HCT116 (cell line): ENCODE data around the gene MTM1. TPM values are rescaled to one million over a fixed set of nuclear protein-coding genes. Genes with fewer than 3 reads are reported as not detected.

ENCODE experiments used
- ATAC-seq: fragments of 200-7000 bp; cut with Tn5 transposase; 2 replicates; pipeline ENCODE4 v1.9.1; 2020; ENCODE audit warnings: mild to moderate bottlenecking, moderate library complexity
- BruUV-seq: library from RNA; stranded (reverse); fragments of 400-500 nt; replicated peaks from 2 replicates; lab custom pipeline; 2021; lab: Mats Ljungman, UMichigan
- CTCF ChIA-PET: fragments of 300-600 bp; sonication (Branson Sonifier 250); formaldehyde crosslinking; loops from one replicate; lab custom pipeline; 2021; ENCODE audit warnings: antibody characterized with exemption; lab: Charles Lee
- POLR2A ChIA-PET: fragments of 300-600, 350-600 bp; sonication (Branson Sonifier 250); formaldehyde crosslinking; loops from one replicate; lab custom pipeline; 2021; ENCODE audit warnings: antibody characterized with exemption; lab: Charles Lee
- RAD21 ChIA-PET, 2 experiments: fragments of 300-600 bp; sonication (Branson Sonifier 250); formaldehyde crosslinking; loops; one replicate each; lab custom pipeline; 2023; ENCODE audit warnings: low total read pairs in 2 of 2; ENCODE audit not compliant: uncharacterized antibody in 2 of 2, unreplicated experiment in 2 of 2, low non-redundant PET in 1 of 2; lab: Charles Lee
- DNase-seq: peaks from one replicate; pipeline ENCODE4 v3.0.0-alpha.2; 2010; ENCODE audit warnings: low read depth, low spot score
- H2AFZ ChIP-seq: fragments of 200-600 bp; shearing (Covaris generic), sonication (generic); 2 replicates; pipeline ENCODE4 v1.6.1; 2017; ENCODE audit warnings: low read depth, mixed run types, mixed read lengths, antibody characterized with exemption, low read length; ENCODE audit not compliant: poor library complexity, severe bottlenecking
- H3K27ac ChIP-seq: 2 replicates; pipeline ENCODE4 v1.5.1; 2012; ENCODE audit warnings: low read depth, low read length
- H3K27me3 ChIP-seq: fragments of 200-600 bp; sonication (generic); 2 replicates; pipeline ENCODE4 v1.6.1; 2016; ENCODE audit warnings: mixed run types, low read length, mixed read lengths; ENCODE audit not compliant: insufficient read depth
- H3K36me3 ChIP-seq, 2 experiments: fragments of 200-500 bp in 1 of 2; fragments of 200-600 bp in 1 of 2; sonication (Bioruptor generic) in 1 of 2; sonication (generic) in 1 of 2; 2 replicates each; pipeline versions ENCODE4 v1.5.1 to v1.6.1; 2014 to 2016; ENCODE audit warnings: low read length in 2 of 2, inconsistent platforms in 1 of 2, mixed read lengths in 1 of 2, mixed run types in 1 of 2; ENCODE audit not compliant: insufficient read depth in 2 of 2, control insufficient read depth in 1 of 2
- H3K4me1 ChIP-seq, 2 experiments: fragments of 200-600 bp in 1 of 2; sonication (generic) in 1 of 2; 2 replicates each; pipeline versions ENCODE4 v1.5.1 to v1.6.1; 2012 to 2017; ENCODE audit warnings: low read length in 2 of 2, inconsistent platforms in 1 of 2, mild to moderate bottlenecking in 1 of 2, mixed read lengths in 1 of 2, mixed run types in 1 of 2, moderate library complexity in 1 of 2; ENCODE audit not compliant: insufficient read depth in 2 of 2, control insufficient read depth in 1 of 2
- H3K4me2 ChIP-seq: fragments of 200-600 bp; sonication (generic); 2 replicates; pipeline ENCODE4 v1.6.1; 2017; ENCODE audit warnings: mixed run types, low read length, mixed read lengths
- H3K4me3 ChIP-seq, 2 experiments: fragments of 200-600 bp in 1 of 2; sonication (generic) in 1 of 2; replicated peaks in 1 of 2; 2 replicates each; pipeline ENCODE4 v1.5.1; 2011 to 2016; ENCODE audit warnings: low read length in 2 of 2, control low read depth in 1 of 2, low read depth in 1 of 2, mild to moderate bottlenecking in 1 of 2, mixed read lengths in 1 of 2, mixed run types in 1 of 2
- H3K79me2 ChIP-seq: fragments of 200-600 bp; sonication (generic); 2 replicates; pipeline ENCODE4 v1.6.1; 2017; ENCODE audit warnings: mild to moderate bottlenecking, mixed run types, low read length, moderate library complexity, mixed read lengths; ENCODE audit not compliant: insufficient read depth
- H3K9ac ChIP-seq: fragments of 200-600 bp; sonication (generic); 2 replicates; pipeline ENCODE4 v1.6.1; 2016; ENCODE audit warnings: low read length, mixed read lengths
- H3K9me2 ChIP-seq: fragments of 200-600 bp; sonication (generic), shearing (Covaris generic); 2 replicates; pipeline ENCODE4 v1.6.1; 2017; ENCODE audit warnings: mixed run types, mild to moderate bottlenecking, moderate library complexity; ENCODE audit not compliant: insufficient read depth
- H3K9me3 ChIP-seq, 2 experiments: fragments of 200-500 bp in 1 of 2; fragments of 200-600 bp in 1 of 2; sonication (Bioruptor generic) in 1 of 2; sonication (generic) in 1 of 2; 2 replicates each; pipeline ENCODE4 v1.6.1; 2014 to 2017; ENCODE audit warnings: low read length in 2 of 2, mixed read lengths in 2 of 2, inconsistent platforms in 1 of 2, low read depth in 1 of 2, mild to moderate bottlenecking in 1 of 2, mixed run types in 1 of 2, moderate library complexity in 1 of 2; ENCODE audit not compliant: control insufficient read depth in 1 of 2, insufficient read depth in 1 of 2
- H4K20me1 ChIP-seq: fragments of 200-600 bp; sonication (generic), shearing (Covaris generic); 2 replicates; pipeline ENCODE4 v1.6.1; 2017; ENCODE audit warnings: mixed run types, mild to moderate bottlenecking, moderate library complexity; ENCODE audit not compliant: insufficient read depth
- ATF3 ChIP-seq: IDR thresholded peaks from 2 replicates; pipeline ENCODE4 v1.6.1; 2012
- CBX3 ChIP-seq: IDR thresholded peaks from 2 replicates; pipeline ENCODE4 v1.6.1; 2012; ENCODE audit warnings: low read depth
- CEBPB ChIP-seq: IDR thresholded peaks from 2 replicates; pipeline ENCODE4 v1.6.1; 2012; ENCODE audit warnings: low read depth
- CTCF ChIP-seq, 3 experiments: fragments of 200-600 bp in 1 of 3; sonication (generic) in 1 of 3; IDR thresholded peaks in 2 of 3; conservative IDR thresholded peaks in 1 of 3; 2 replicates each; pipeline ENCODE4 v1.5.1; 2012 to 2017; ENCODE audit warnings: low read depth in 2 of 3, low read length in 2 of 3, antibody characterized with exemption in 1 of 3, borderline replicate concordance in 1 of 3, control low read depth in 1 of 3, mild to moderate bottlenecking in 1 of 3, mixed read lengths in 1 of 3, mixed run types in 1 of 3, moderate library complexity in 1 of 3; ENCODE audit not compliant: insufficient read depth in 1 of 3
- EGR1 ChIP-seq: IDR thresholded peaks from 2 replicates; pipeline ENCODE4 v1.6.1; 2012; ENCODE audit warnings: low read depth
- ELF1 ChIP-seq: IDR thresholded peaks from 2 replicates; pipeline ENCODE4 v1.6.1; 2012; ENCODE audit warnings: low read depth, borderline replicate concordance
- EZH2 ChIP-seq: fragments of 200-600 bp; sonication (generic); IDR thresholded peaks from 2 replicates; pipeline ENCODE4 v1.6.1; 2017; ENCODE audit warnings: antibody characterized with exemption, mixed run types
- FOSL1 ChIP-seq: IDR thresholded peaks from 2 replicates; pipeline ENCODE4 v1.6.1; 2012; ENCODE audit warnings: low read depth
- JUND ChIP-seq: IDR thresholded peaks from 2 replicates; pipeline ENCODE4 v1.6.1; 2012
- MAX ChIP-seq: IDR thresholded peaks from 2 replicates; pipeline ENCODE4 v1.6.1; 2012
- POLR2A ChIP-seq: IDR thresholded peaks from 2 replicates; pipeline ENCODE4 v1.7.0; 2011; ENCODE audit warnings: borderline replicate concordance; ENCODE audit not compliant: insufficient read depth, insufficient read length; ENCODE audit errors: extremely low read depth
- RAD21 ChIP-seq: IDR thresholded peaks from 2 replicates; pipeline ENCODE4 v1.6.1; 2012; ENCODE audit warnings: low read depth, mild to moderate bottlenecking
- SP1 ChIP-seq: IDR thresholded peaks from 2 replicates; pipeline ENCODE4 v1.6.1; 2012; ENCODE audit warnings: low read depth
- TCF7L2 ChIP-seq: IDR thresholded peaks from 2 replicates; pipeline ENCODE4 v1.7.0; 2011; ENCODE audit warnings: borderline replicate concordance, inconsistent platforms; ENCODE audit not compliant: insufficient read depth, insufficient read length; ENCODE audit errors: extremely low read depth
- ZBTB33 ChIP-seq: IDR thresholded peaks from 2 replicates; pipeline ENCODE4 v1.6.1; 2011; ENCODE audit warnings: mild to moderate bottlenecking, low read length, moderate library complexity; ENCODE audit not compliant: insufficient replicate concordance; ENCODE audit errors: extremely low read depth
- ZFX ChIP-seq: fragments of 450-650 bp; IDR thresholded peaks from 2 replicates; pipeline ENCODE4 v1.6.1; 2017
- intact Hi-C: fragments of 100-400 bp; cut with micrococcal nuclease; formaldehyde crosslinking; loops from 2 replicates; pipeline ENCODE4 v1.10.0; 2022
- total RNA-seq: library from RNA; stranded (reverse); gene quantifications from one replicate; pipeline ENCODE4 v1.2.1, GENCODE V29; 2021; ENCODE audit not compliant: unreplicated experiment

Gene MTM1
- total RNA-seq, 1 experiment from 2014 or later: 6.5 TPM

GRCh38 chrX:150655788-150656187 lies 87.4 kb downstream of the MTM1 start:
- CTCF ChIA-PET: no interaction called here
- no TSS peak for BruUV-seq
- no peaks in the 10 kb centered on the region for H3K79me2 ChIP-seq

More at GRCh38 chrX:150655788-150656187, 87.4 kb downstream of the MTM1 start:
- no peaks in the 10 kb centered on the region for H3K4me1 ChIP-seq
- no peaks in the 10 kb centered on the region for H3K9me3 ChIP-seq
- RAD21 ChIA-PET: no interaction called here
- H3K4me3 ChIP-seq: no peak overlapping the region
- H4K20me1 ChIP-seq: no peaks in the 10 kb centered on the region
- no peak overlapping the region for H3K27ac ChIP-seq
- ATAC-seq: no peak
- no peaks in the 10 kb centered on the region for H3K9me2 ChIP-seq
- POLR2A ChIA-PET: no interaction called here
- no peak for DNase-seq
- no peak overlapping the region for H3K4me2 ChIP-seq
- H3K36me3 ChIP-seq: no peaks in the 10 kb centered on the region
- H3K9ac ChIP-seq: no peak overlapping the region
- H2AFZ ChIP-seq: no peak overlapping the region
- no peaks in the 10 kb centered on the region for H3K27me3 ChIP-seq
- TF ChIP-seq CBX3 (no peak), ATF3 (no peak), MAX (no peak), CTCF (IDR thresholded peaks at IDR 0.05 in 2 of 3, conservative IDR thresholded peaks at IDR 0.05 in 1 of 3; ENCODE audit: borderline replicate concordance in 1 of 3, insufficient read depth in 1 of 3, low read depth in 2 of 3, low read length in 2 of 3) (no peak), JUND (no peak), RAD21 (no peak), POLR2A (no peak), SP1 (no peak), FOSL1 (no peak), EGR1 (no peak), ZBTB33 (no peak), ZFX (no peak), ELF1 (no peak), TCF7L2 (no peak), EZH2 (no peak), CEBPB (no peak)
- intact Hi-C loops: no loop called here
